IPS DF 19.7 (cell line): Measurements from ENCODE around the gene NKAIN4.
"Not testable (repeated sequence)": the region's sequence is repeated elsewhere in the genome, so short reads cannot be mapped to it uniquely, and the experiment has no call there.

Experiments used
- DNase-seq: peaks from one replicate; pipeline ENCODE4 v3.0.0-alpha.2; 2013; ENCODE audit warnings: low read depth, low spot score

The NKAIN4 gene

GRCh38 chr20:63257629-63258028 is 3.4 kb upstream of the NKAIN4 start:
- DNase-seq: no peak

- DNase-seq: no peak
Measured at GRCh38 chr20:63256954-63257353, 2.7 kb upstream of the NKAIN4 start.

DNA sequence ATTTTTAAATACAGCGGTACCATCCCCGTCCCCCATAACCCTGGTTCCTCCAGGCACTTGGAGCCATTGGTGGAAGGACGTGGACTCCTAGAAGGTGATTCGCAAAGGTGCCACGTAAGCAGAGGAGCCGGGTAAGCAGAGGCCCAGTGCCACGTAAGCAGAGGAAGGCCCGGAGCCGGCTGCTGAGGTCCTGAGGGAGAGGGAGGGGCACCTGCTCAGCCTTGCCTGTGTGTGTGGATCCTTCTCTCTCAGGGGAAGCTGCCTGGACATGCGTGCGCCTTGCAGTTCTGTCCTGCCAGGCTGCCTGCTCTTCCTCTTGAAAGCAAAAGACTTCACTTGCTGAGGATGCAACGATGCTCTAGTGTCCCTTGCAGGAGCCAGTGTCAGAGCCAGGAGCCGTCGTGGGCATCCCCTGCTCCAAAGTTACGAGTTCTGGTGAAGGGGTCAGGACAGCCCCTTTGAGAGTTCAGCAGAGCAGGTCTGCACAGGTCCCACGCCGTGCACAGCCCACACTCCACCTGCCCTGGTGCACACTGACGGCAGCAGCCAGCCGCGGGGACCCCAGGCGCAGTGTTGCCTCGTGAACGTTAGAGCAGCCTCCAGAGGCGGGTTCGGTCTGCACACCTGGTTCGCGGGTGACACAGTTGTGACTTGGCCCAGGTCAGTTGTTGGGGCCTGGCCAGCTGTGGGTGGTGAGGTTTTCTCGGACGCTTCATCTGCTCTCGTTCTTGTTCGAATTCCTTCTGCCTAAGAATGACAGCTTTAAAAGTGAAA is 1.9 kb upstream of the NKAIN4 start:
- no peak for DNase-seq

DNA sequence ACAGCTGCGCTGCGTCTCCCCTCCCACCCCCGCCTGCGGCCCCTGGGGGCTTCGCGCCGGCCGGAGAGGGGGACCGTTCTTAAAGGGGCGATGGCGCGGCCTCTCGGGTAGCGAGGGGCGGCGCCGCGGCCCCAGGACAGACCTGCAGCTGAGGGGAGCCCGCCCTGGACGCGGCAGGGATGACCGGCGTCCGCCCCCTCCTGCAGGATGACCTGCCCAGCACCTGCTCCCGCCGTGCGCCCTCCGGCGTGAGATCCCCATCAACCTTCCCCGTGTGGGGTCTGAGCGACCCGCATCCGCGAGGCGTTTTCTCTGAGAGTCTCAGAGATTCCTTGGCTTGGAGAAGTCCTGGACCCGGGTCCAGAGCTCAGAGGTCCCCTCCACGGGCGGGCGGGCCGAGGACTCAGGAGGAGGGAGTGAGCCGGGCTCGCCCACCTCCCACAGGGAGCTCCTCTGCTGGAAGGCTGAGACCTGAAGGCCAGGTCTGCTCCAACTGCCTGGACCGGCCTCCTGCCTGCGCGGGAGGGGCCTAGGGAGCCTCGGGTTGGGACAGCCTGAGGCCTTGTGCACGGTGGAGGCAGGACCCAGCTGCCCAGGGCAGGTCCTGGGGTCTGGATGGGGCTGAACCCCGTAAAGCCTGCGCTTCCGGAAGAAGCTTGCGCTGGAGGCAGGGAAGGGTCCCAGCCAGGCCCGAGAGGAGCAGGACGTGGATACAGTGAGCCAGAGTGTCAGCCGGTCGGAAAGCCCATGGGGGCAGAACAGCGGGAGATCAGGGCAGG is 532 bp upstream of the NKAIN4 start:
- no peak for DNase-seq

- no peak for DNase-seq
Measured at GRCh38 chr20:63253438-63254231, 628 bp downstream of the NKAIN4 start.

- no peak for DNase-seq
Measured at GRCh38 chr20:63253065-63253437, 1.2 kb downstream of the NKAIN4 start.

DNA sequence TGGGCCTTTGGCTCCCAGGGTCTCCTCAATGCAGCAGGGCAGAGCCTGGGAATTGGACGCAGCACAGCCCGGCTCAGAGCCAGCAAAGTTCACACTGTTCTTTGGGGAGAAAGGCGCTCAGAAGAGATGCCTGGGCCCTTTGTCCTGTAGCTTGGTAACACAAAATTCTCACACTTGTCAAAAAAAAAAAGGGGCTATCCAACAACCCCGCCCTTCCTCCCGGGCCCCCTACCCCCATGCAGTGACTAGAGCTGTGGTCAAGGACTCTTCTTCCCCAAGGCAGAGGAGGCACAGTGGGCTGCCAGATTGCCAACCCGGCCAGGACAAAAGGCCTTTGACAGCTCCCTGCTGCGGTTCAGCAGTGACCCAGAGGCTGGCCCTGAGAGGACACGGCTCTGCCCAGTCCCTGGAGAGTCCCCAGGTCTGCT is 2.0 kb downstream of the NKAIN4 start:
- no peak for DNase-seq

GRCh38 chr20:63251350-63251749 is 2.9 kb downstream of the NKAIN4 start:
- DNase-seq: not testable (repeated sequence)

DNA sequence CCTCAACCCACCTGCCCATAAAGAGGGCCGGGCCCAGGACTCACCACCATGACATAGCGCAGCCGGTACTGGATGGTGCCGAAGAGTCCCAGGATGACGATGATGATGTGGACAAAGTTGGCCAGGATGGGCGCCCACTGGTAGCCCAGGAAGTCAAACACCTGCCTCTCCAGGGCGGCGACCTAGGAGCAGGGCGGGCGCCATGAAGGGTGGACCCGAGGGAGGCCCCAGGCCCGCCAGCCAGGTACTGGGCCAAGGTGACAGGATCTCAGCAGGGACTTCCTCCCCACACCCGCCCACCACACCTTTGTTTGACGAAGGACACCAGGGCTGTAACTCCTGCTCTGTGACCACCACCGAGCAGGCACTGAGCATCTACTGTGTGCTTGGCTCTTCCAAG is 4.4 kb downstream of the NKAIN4 start:
- DNase-seq: no peak

- DNase-seq: no peak
Measured at GRCh38 chr20:63248835-63249591, 5.2 kb downstream of the NKAIN4 start.

DNA sequence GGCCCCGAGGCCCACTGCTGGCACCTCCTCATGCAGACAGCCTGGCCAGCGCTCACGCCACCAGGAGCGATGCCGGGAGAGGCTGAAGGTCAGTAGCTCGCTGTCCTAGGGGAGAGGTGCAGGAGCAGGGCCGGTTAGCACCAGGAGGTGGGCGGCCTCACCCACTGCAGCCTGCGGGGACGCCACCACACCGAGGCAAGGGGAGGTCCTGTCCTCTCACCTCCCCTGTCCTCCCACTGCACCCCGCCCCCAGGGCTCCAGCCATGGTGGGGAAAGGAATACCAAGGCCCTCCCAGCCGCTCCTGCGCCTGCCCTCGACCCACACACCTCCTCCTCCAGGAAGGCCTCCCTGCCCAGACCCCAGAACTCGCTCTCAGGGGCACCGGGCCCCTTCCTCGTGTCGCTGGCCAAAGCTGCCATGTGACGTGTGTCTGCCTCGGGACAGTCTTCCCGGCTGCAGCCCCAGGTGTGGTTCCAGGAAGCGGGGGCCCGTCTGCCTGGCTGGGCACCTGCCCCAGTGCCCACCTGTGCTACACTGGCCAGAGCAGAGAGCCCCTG is 6.5 kb downstream of the NKAIN4 start:
- no peak for DNase-seq

DNA sequence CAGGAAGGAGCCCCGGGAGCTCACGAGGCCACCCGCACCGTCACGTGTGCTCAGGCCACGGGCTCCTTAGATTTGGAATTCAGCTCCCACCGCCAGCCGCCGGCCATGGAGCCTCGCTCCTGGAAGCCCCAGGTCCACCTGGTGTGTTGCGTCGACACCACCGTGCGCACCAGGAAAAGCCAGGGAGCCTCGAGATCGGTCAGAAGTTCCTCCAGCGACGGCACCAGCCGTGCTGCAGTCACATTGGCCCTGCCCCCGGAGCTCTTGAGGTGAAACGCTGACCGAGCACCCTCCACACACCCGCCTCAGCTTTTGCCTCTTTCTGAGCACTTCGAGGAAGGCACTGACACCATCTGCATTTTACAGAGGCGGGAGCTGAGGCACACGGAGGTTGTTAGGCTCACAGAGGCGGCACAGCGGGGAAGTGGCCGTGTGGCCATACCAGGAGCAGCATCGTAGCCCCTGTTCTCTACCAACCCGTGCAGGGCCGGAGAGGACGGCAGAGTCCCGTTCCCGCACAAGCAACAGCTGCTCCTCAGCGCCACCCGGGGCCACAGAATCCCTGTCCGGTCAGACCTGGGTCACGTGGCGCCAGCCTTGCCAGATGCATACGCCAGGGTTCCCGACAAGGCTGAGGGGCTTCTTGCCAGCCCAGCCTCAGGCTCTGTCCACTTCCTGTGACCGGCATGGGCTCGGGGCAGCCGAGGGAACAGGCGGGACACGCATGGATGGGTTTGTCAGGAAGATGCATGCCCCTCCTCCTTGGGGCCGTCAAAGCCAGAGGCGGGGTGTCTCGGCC is 7.6 kb downstream of the NKAIN4 start:
- no peak for DNase-seq

DNA sequence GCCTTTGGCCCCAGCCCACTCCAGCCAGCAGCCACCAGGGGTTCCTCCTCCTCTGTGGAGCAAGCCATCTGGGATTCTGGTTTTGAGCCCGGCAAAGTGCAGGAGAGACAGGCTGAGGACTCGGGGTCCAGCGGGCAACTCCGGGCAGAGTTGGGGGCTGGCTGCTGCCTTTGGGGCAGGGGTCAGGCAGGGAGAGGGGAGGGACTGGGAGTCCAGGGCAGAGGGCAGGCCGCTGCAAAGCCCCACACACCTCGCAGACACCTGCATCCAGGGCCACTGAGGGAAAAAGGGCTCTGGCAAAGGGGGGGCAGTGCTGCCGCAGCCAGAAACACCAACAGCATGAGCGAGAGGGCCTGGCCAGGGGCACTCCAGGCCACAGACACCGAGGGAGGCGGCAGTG is 9.8 kb downstream of the NKAIN4 start:
- no peak for DNase-seq

DNA sequence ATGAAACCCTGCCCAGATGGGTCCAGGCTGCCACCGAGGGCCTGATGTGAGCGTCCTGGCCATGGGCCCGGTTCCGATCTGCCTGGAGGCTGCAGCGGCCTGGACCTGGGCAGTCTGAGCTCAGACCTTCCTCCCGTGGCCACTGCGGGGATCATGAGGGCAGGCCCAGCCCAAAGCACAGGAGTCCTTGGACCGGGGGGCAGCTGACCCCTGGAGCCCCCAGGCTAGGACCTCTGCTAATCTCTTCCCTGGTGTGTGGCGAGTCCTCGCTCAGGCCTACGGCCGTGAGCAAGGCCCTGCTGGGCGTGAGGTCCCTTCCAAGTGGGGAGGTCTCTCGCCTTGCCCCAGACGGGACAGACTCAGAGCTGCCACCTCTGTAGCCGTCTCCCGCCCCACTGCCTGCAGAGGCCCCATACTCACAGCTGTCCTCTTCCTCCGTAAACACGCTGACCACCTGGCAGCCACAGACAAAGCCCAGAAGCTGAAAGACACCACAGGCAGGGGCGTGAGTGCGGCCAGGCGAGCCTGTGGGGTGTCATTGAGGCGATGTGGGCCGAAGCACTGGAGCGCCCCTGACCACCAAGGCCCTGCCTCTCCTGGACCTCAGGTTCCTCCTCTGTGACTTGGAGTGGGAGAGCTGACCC is 10.5 kb downstream of the NKAIN4 start:
- no peak for DNase-seq

GRCh38 chr20:63242736-63243135 is 11.5 kb downstream of the NKAIN4 start:
- no peak for DNase-seq

GRCh38 chr20:63241272-63241671 is 13.0 kb downstream of the NKAIN4 start:
- DNase-seq: no peak

DNA sequence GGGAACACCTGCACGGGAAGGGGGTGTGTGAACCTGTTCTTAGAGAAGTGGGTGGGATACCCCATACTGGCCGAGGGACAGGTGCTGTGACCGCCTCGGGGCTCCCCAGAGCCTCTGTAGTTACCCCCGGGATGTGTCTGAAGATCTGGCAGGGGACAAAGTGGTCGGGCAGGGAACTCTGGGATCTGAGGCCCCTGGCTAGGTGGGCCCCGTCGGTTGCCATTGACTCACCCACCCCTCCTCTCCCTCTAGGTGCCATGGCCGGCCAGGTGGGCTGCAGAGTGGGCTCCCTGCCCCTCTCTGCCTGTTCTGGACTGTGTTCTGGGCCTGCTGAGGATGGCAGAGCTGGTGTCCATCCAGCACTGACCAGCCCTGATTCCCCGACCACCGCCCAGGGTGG is 14.3 kb downstream of the NKAIN4 start:
- no peak for DNase-seq

GRCh38 chr20:63239431-63239830 is 14.8 kb downstream of the NKAIN4 start:
- no peak for DNase-seq

- no peak for DNase-seq
Measured at GRCh38 chr20:63238514-63239125, 15.6 kb downstream of the NKAIN4 start.
